ENCODE data around the gene RBM17. TPM values are rescaled to one million over a fixed set of nuclear protein-coding genes. Genes with fewer than 3 reads are reported as not detected.

Gene RBM17
- total RNA-seq, 1 experiment from 2014 or later: 133 TPM

DNA sequence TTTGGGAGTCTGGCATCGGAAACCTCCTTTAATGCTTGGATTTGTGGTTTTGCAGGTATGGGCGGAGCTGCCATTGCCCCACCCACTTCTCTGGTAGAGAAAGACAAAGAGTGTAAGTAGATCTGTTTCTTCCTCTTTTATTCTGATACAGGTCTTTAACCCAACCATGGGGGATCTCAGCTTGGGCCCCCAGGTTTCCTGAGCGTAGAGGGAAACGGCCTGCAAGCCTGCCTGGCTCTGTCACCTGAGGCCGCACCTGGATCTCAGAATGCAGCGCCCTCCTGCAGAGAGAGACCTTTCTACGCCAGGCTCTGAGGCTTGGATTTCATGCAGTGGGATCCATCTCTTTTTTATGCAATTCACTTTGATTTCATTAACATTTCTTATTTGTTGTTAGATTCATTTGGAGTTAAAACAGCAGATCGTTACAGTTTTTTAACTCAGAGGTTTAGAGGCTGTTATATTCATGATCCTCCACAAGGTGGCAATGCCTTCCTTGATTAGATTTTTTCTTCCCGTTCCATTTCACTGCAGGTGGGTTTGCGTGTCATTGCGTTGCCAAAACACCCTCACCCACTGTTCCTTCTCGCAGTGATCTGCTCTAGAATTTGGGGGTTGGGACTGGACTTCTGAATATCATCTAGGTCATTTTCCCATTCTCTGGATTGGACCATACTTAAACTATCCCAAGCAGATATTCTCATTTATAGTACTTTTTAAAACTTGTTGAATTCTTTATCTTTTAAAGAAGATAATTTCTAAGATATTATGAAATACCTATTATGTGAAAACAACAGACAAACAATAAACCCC, 20.0 kb downstream of the RBM17 start:
- DNase-seq: peak; percentile 27
- TF ChIP-seq, protein P1, sequence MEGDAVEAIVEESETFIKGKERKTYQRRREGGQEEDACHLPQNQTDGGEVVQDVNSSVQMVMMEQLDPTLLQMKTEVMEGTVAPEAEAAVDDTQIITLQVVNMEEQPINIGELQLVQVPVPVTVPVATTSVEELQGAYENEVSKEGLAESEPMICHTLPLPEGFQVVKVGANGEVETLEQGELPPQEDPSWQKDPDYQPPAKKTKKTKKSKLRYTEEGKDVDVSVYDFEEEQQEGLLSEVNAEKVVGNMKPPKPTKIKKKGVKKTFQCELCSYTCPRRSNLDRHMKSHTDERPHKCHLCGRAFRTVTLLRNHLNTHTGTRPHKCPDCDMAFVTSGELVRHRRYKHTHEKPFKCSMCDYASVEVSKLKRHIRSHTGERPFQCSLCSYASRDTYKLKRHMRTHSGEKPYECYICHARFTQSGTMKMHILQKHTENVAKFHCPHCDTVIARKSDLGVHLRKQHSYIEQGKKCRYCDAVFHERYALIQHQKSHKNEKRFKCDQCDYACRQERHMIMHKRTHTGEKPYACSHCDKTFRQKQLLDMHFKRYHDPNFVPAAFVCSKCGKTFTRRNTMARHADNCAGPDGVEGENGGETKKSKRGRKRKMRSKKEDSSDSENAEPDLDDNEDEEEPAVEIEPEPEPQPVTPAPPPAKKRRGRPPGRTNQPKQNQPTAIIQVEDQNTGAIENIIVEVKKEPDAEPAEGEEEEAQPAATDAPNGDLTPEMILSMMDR (IDR thresholded peaks at IDR 0.05; ENCODE audit: unreplicated experiment): peak; percentile 42
- no TSS peak for BruUV-seq (replicated peaks)
- H3K4me1 Mint-ChIP-seq (ENCODE audit: low read depth, unreplicated experiment): peaks cover 14% of the 10 kb centered on the region
- H3K27me3 Mint-ChIP-seq (ENCODE audit: unreplicated experiment): no peaks in the 10 kb centered on the region
- H3K27ac Mint-ChIP-seq (ENCODE audit: unreplicated experiment): peak overlapping the region; percentile 60
- intact Hi-C loops (cut with micrococcal nuclease; ENCODE audit: unreplicated experiment): loop anchor here (1.0 to 5.0 kb wide), 4 partner anchors 42 to 297 kb away; partner anchors contain the start of gene PFKFB3
- H3K36me3 Mint-ChIP-seq (ENCODE audit: insufficient read depth, unreplicated experiment): peaks cover 55% of the 10 kb centered on the region
- H3K9me3 Mint-ChIP-seq (ENCODE audit: low read depth, unreplicated experiment): no peaks in the 10 kb centered on the region
- CTCF ChIA-PET: interaction anchor here (0.6 to 1.0 kb wide), 3 partner anchors 34 to 293 kb away, joined by 3 to 5 read pairs (median 3); partner anchors contain the start of gene PFKFB3
- H3K4me3 Mint-ChIP-seq (ENCODE audit: low read depth, unreplicated experiment): no peak overlapping the region

GRCh38 chr10:6109444-6109775, 20.6 kb downstream of the RBM17 start:
- BruUV-seq (replicated peaks): no TSS peak
- CTCF ChIA-PET: interaction anchor here (1.2 kb wide), 1 partner anchor 19 kb away, joined by 3 read pairs; no protein-coding TSS in a partner anchor
- DNase-seq: no peak

GRCh38 chr10:6110136-6110535, 21.3 kb downstream of the RBM17 start:
- H3K9me3 Mint-ChIP-seq (ENCODE audit: low read depth, unreplicated experiment): no peaks in the 10 kb centered on the region
- TF ChIP-seq, protein P1 (IDR thresholded peaks at IDR 0.05; ENCODE audit: unreplicated experiment): no peak
- CTCF ChIA-PET: interaction anchor here (0.6 to 1.2 kb wide), 2 partner anchors 20 to 127 kb away, joined by 3 read pairs; no protein-coding TSS in a partner anchor

More at GRCh38 chr10:6109444-6109775, 20.6 kb downstream of the RBM17 start:
- H3K27ac Mint-ChIP-seq (ENCODE audit: unreplicated experiment): peak overlapping the region; percentile 60
- H3K4me3 Mint-ChIP-seq (ENCODE audit: low read depth, unreplicated experiment): no peak overlapping the region
- H3K4me1 Mint-ChIP-seq (ENCODE audit: low read depth, unreplicated experiment): peaks cover 14% of the 10 kb centered on the region
- H3K27me3 Mint-ChIP-seq (ENCODE audit: unreplicated experiment): no peaks in the 10 kb centered on the region
- no peaks in the 10 kb centered on the region for H3K9me3 Mint-ChIP-seq (ENCODE audit: low read depth, unreplicated experiment)
- TF ChIP-seq, protein P1 (IDR thresholded peaks at IDR 0.05; ENCODE audit: unreplicated experiment): no peak
- H3K36me3 Mint-ChIP-seq (ENCODE audit: insufficient read depth, unreplicated experiment): peaks cover 53% of the 10 kb centered on the region
- intact Hi-C loops (cut with micrococcal nuclease; ENCODE audit: unreplicated experiment): loop anchor here (1.0 to 5.0 kb wide), 4 partner anchors 42 to 297 kb away; partner anchors contain the start of gene PFKFB3

DNA sequence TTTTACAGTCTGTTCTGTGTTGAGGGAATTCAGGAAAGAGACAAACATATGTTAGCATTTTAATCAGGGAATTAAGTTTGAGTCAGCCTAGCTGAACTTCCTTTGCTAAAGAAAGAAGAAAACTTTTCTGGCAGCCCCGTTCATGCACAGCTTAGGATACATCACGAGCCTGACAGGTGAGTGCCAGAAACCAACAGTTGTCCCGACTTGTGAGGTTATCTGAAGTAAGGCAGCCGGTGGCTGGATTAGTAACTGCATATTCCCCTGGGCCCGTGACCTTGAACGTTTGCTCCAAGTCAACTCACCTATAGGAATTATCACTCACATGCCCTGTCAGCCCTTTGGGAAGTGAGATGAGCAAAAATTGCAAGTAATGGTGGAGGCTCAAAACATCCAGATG, 24.1 kb downstream of the RBM17 start:
- BruUV-seq (replicated peaks): no TSS peak
- Mint-ChIP-seq H3K36me3 (ENCODE audit: insufficient read depth, unreplicated experiment) (peaks cover 54% of the 10 kb centered on the region), H3K4me1 (ENCODE audit: low read depth, unreplicated experiment) (peaks cover 14% of the 10 kb centered on the region), H3K27ac (ENCODE audit: unreplicated experiment) (no peak overlapping the region), H3K9me3 (ENCODE audit: low read depth, unreplicated experiment) (no peaks in the 10 kb centered on the region), H3K4me3 (ENCODE audit: low read depth, unreplicated experiment) (no peak overlapping the region), H3K27me3 (ENCODE audit: unreplicated experiment) (no peaks in the 10 kb centered on the region)
- CTCF ChIA-PET: no interaction called here
- TF ChIP-seq, protein P1 (IDR thresholded peaks at IDR 0.05; ENCODE audit: unreplicated experiment): no peak
- intact Hi-C loops (cut with micrococcal nuclease; ENCODE audit: unreplicated experiment): no loop called here
- DNase-seq: no peak

More at GRCh38 chr10:6110136-6110535, 21.3 kb downstream of the RBM17 start:
- peaks cover 14% of the 10 kb centered on the region for H3K4me1 Mint-ChIP-seq (ENCODE audit: low read depth, unreplicated experiment)
- peaks cover 47% of the 10 kb centered on the region for H3K36me3 Mint-ChIP-seq (ENCODE audit: insufficient read depth, unreplicated experiment)
- intact Hi-C loops (cut with micrococcal nuclease; ENCODE audit: unreplicated experiment): no loop called here
- no peak for DNase-seq
- no TSS peak for BruUV-seq (replicated peaks)
- no peak overlapping the region for H3K27ac Mint-ChIP-seq (ENCODE audit: unreplicated experiment)
- H3K4me3 Mint-ChIP-seq (ENCODE audit: low read depth, unreplicated experiment): no peak overlapping the region
- no peaks in the 10 kb centered on the region for H3K27me3 Mint-ChIP-seq (ENCODE audit: unreplicated experiment)
